Type B pancreatic cell (in vitro differentiated cells): Measurements from ENCODE around the gene PIEZO2. TPM values are rescaled to one million over a fixed set of nuclear protein-coding genes. Genes with fewer than 3 reads are reported as not detected.

Experiments used
- DNase-seq: peaks from one replicate; pipeline ENCODE4 v3.0.0; 2021; ENCODE audit warnings: mixed read lengths; ENCODE audit not compliant: unreplicated experiment; ENCODE audit errors: extremely low spot score
- H3K27ac Mint-ChIP-seq: 2 replicates; pipeline ENCODE4 v1.8.0; 2021; ENCODE audit warnings: mild to moderate bottlenecking, mixed read lengths
- H3K27me3 Mint-ChIP-seq: 2 replicates; pipeline ENCODE4 v1.8.0; 2021; ENCODE audit warnings: mixed read lengths
- H3K36me3 Mint-ChIP-seq: 2 replicates; pipeline ENCODE4 v1.8.0; 2021; ENCODE audit warnings: mixed read lengths
- H3K4me1 Mint-ChIP-seq: one replicate; pipeline ENCODE4 v1.8.0; 2021; ENCODE audit warnings: mixed read lengths; ENCODE audit not compliant: unreplicated experiment
- H3K4me3 Mint-ChIP-seq: 2 replicates; pipeline ENCODE4 v1.8.0; 2021; ENCODE audit warnings: mild to moderate bottlenecking, mixed read lengths
- H3K9me3 Mint-ChIP-seq: 2 replicates; pipeline ENCODE4 v1.8.0; 2021; ENCODE audit warnings: mixed read lengths
- total RNA-seq: library from RNA; stranded (reverse); gene quantifications from 2 replicates; pipeline ENCODE4 v1.2.1, GENCODE V29; 2021; ENCODE audit warnings: low replicate concordance
- TF ChIP-seq, protein P1 (sequence below): fragments of 200-600 bp; sonication (generic); conservative IDR thresholded peaks from 2 replicates; pipeline ENCODE4 v1.5.0; 2021; ENCODE audit warnings: antibody characterized with exemption, mild to moderate bottlenecking

The PIEZO2 gene
- total RNA-seq, 1 donor from 2014 or later = 38.8 TPM

- Mint-ChIP-seq H3K27ac (no peak overlapping the region), H3K9me3 (no peaks in the 10 kb centered on the region), H3K36me3 (peaks cover 17% of the 10 kb centered on the region), H3K4me1 (no peaks in the 10 kb centered on the region), H3K4me3 (no peak overlapping the region), H3K27me3 (no peaks in the 10 kb centered on the region)
- TF ChIP-seq, protein P1, sequence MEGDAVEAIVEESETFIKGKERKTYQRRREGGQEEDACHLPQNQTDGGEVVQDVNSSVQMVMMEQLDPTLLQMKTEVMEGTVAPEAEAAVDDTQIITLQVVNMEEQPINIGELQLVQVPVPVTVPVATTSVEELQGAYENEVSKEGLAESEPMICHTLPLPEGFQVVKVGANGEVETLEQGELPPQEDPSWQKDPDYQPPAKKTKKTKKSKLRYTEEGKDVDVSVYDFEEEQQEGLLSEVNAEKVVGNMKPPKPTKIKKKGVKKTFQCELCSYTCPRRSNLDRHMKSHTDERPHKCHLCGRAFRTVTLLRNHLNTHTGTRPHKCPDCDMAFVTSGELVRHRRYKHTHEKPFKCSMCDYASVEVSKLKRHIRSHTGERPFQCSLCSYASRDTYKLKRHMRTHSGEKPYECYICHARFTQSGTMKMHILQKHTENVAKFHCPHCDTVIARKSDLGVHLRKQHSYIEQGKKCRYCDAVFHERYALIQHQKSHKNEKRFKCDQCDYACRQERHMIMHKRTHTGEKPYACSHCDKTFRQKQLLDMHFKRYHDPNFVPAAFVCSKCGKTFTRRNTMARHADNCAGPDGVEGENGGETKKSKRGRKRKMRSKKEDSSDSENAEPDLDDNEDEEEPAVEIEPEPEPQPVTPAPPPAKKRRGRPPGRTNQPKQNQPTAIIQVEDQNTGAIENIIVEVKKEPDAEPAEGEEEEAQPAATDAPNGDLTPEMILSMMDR = no peak
- DNase-seq = no peak
These were observed 403.4 kb downstream of the PIEZO2 start for GRCh38 chr18:10745971-10746370.

- no peak overlapping the region for H3K4me3 Mint-ChIP-seq
- H3K4me1 Mint-ChIP-seq = no peaks in the 10 kb centered on the region
- H3K36me3 Mint-ChIP-seq = peaks cover 17% of the 10 kb centered on the region
- no peaks in the 10 kb centered on the region for H3K9me3 Mint-ChIP-seq
- TF ChIP-seq, protein P1 = no peak
- DNase-seq = no peak
- no peaks in the 10 kb centered on the region for H3K27me3 Mint-ChIP-seq
- no peak overlapping the region for H3K27ac Mint-ChIP-seq
These were observed 404.1 kb downstream of the PIEZO2 start for GRCh38 chr18:10745219-10745618.

GRCh38 chr18:10743766-10744165 is 405.6 kb downstream of the PIEZO2 start:
- TF ChIP-seq, protein P1 = no peak
- H3K36me3 Mint-ChIP-seq = peaks cover 17% of the 10 kb centered on the region
- H3K4me1 Mint-ChIP-seq = no peaks in the 10 kb centered on the region
- H3K4me3 Mint-ChIP-seq = no peak overlapping the region
- DNase-seq = no peak
- H3K9me3 Mint-ChIP-seq = no peaks in the 10 kb centered on the region
- H3K27ac Mint-ChIP-seq = no peak overlapping the region
- no peaks in the 10 kb centered on the region for H3K27me3 Mint-ChIP-seq

GRCh38 chr18:10739152-10739551 is 410.2 kb downstream of the PIEZO2 start:
- TF ChIP-seq, protein P1 = no peak
- H3K9me3 Mint-ChIP-seq = no peaks in the 10 kb centered on the region
- H3K4me1 Mint-ChIP-seq = no peaks in the 10 kb centered on the region
- peaks cover 17% of the 10 kb centered on the region for H3K36me3 Mint-ChIP-seq
- no peak overlapping the region for H3K27ac Mint-ChIP-seq
- no peak overlapping the region for H3K4me3 Mint-ChIP-seq
- H3K27me3 Mint-ChIP-seq = no peaks in the 10 kb centered on the region
- no peak for DNase-seq

DNA sequence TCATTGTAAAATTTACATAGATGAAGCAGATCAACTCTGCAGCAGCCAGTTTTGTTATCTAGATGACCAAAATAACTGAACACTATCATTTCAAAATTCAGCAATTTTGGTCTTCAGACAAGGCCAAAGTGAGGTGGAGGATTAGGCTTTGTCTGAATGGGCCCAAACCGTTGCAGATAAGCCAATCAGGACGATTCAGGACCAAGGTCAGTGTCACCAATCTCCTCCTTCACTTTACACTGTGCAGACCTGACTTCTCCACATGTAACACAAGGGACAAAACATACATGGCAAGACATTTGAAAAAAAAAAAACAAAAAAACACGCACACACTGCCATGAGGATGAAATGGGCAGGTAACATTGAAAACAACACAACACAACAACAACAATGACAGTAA is 412.4 kb downstream of the PIEZO2 start:
- Mint-ChIP-seq H3K4me3 (no peak overlapping the region), H3K27me3 (no peaks in the 10 kb centered on the region), H3K4me1 (no peaks in the 10 kb centered on the region), H3K27ac (no peak overlapping the region), H3K9me3 (no peaks in the 10 kb centered on the region), H3K36me3 (peaks cover 10% of the 10 kb centered on the region)
- no peak for DNase-seq
- TF ChIP-seq, protein P1 = no peak

- peaks cover 10% of the 10 kb centered on the region for H3K36me3 Mint-ChIP-seq
These were observed 416.4 kb downstream of the PIEZO2 start for GRCh38 chr18:10732990-10733389.

More at GRCh38 chr18:10732990-10733389, 416.4 kb downstream of the PIEZO2 start:
- no peaks in the 10 kb centered on the region for H3K9me3 Mint-ChIP-seq
- H3K27me3 Mint-ChIP-seq = no peaks in the 10 kb centered on the region
- H3K4me3 Mint-ChIP-seq = no peak overlapping the region
- no peaks in the 10 kb centered on the region for H3K4me1 Mint-ChIP-seq
- TF ChIP-seq, protein P1 = no peak
- H3K27ac Mint-ChIP-seq = no peak overlapping the region
- DNase-seq = no peak
